Uterus (tissue), 2 donors: Measurements from ENCODE around the gene C4orf36.

Experiments used
- CTCF ChIP-seq, 4 experiments: fragments of 200-600 bp in 2 of 4; fragments of 450-650 bp in 2 of 4; sonication (generic) in 2 of 4; IDR thresholded peaks; one replicate each; pipeline ENCODE4 v1.5.1; 2016 to 2019; ENCODE audit warnings: antibody characterized with exemption in 4 of 4, mild to moderate bottlenecking in 2 of 4, moderate library complexity in 1 of 4
- POLR2A ChIP-seq, 2 donors: fragments of 450-650 bp; IDR thresholded peaks; one replicate each; pipeline ENCODE4 v1.6.1; 2016; ENCODE audit warnings: antibody characterized with exemption in 2 of 2, mild to moderate bottlenecking in 1 of 2, moderate library complexity in 1 of 2

DNA sequence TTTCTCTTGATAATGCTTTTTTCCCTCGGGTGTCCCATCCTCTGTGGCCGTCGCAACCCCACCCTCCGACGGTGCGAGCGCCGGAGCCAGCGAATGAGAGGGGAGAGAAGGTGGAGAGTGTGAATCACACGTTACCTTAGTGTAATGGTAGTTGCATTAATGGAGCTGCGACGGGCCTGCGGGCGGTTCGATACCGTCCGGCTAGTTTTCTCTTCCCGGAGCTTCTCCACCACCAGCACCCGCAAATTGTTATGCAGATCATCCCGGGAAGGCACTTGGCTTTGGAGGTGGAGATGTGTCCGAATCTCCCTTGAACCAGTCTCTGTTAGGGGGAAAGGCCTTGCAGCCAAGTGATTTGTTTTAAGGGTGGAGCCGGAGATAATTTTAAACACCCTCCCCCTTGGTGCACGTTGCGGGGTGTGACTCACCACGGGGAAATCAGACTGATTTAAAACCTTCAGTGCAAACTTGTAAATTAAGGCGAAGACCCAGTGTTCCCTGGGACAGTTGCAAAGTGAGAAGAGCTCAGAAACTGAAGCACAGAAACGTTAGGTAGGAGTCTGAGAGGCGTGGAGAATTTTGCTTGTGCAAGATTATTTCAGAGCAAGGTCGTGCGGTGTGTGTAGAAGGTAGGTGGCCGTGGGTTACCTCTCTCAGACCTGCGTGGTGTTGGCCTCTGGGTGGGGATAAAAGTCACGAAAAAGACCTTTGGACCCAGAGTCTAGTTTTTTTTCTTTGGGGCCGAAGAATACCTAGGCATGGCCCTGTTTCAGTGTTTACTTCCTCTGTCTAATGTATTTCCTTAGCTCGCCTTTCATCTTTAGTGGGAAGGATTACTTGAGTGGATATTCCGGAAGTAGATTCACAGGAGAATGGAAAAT, 43.9 kb upstream of the C4orf36 start:
- TF ChIP-seq POLR2A (IDR thresholded peaks at IDR 0.05) (peak; percentile 50 to 54), CTCF (IDR thresholded peaks at IDR 0.05) (no peak)
